GM19351 (cell line): ENCODE results near the gene NANOG.
"Not testable (repeated sequence)": the region's sequence is repeated elsewhere in the genome, so short reads cannot be mapped to it uniquely, and the experiment has no call there.

ENCODE experiments used
- ATAC-seq: cut with Tn5 transposase; IDR thresholded peaks from one replicate; pipeline ENCODE4 v1.9.1; 2021; ENCODE audit warnings: mild to moderate bottlenecking, moderate library complexity; ENCODE audit not compliant: unreplicated experiment

NANOG gene

GRCh38 chr12:7788884-7789528, at the start of gene NANOG:
TSS of gene NANOG (plus strand) at chr12:7789402. CDS start at chr12:7789615, 213 bp downstream.
- not testable (repeated sequence) for ATAC-seq

- ATAC-seq: no peak
Measured at GRCh38 chr12:7747246-7747645, 42.0 kb upstream of the NANOG start, which contains the start of gene CLEC4C. TSS of gene CLEC4C (minus strand) at chr12:7747375. CDS start at chr12:7747348, 27 bp downstream.

- ATAC-seq: no peak
Measured at GRCh38 chr12:7748852-7749251, 40.4 kb upstream of the NANOG start.

DNA sequence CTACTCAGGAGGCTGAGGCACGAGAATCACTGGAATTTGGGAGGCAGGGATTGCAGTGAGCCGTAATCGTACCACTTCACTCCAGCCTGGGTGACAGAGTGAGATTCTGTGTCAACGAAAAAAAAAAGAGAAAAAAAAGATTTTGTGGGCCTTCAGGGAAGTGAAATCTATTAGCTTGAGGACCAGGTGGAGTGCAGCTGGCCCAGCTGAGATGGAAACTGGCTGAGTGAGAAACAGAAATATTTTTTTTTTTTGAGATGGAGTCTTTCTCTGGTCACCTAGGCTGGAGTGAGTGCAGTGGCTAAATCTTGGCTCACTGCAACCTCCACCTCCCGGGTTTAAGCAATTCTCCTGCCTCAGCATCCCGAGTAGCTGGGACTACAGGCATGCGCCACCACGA, 39.8 kb upstream of the NANOG start:
- ATAC-seq: no peak

GRCh38 chr12:7750350-7750749, 38.9 kb upstream of the NANOG start:
- no peak for ATAC-seq

- no peak for ATAC-seq
Measured at GRCh38 chr12:7751394-7751793, 37.8 kb upstream of the NANOG start.

- ATAC-seq: not testable (repeated sequence)
Measured at GRCh38 chr12:7751941-7752922, 37.0 kb upstream of the NANOG start.

DNA sequence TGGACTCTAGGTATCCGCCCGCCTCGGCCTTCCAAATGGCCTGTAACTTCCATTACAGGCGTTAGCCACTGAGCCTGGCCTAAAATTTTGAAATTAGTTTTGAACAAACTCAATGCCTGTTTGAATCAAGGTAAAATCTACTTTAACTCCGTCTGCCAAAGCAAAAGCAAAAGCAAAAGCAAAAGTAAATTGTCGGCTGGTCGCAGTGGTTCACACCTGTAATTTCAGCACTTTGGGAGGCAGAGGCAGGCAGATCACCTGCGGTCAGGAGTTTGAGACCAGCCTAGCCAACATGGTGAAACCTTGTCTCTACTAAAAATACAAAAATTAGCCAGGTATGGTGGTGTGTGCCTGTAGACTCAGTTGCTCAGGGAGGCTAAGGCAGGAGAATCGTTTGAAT, 33.5 kb upstream of the NANOG start:
- ATAC-seq: not testable (repeated sequence)

GRCh38 chr12:7756993-7757392, 32.2 kb upstream of the NANOG start:
- no peak for ATAC-seq

- ATAC-seq: no peak
Measured at GRCh38 chr12:7758766-7759140, 30.4 kb upstream of the NANOG start.

DNA sequence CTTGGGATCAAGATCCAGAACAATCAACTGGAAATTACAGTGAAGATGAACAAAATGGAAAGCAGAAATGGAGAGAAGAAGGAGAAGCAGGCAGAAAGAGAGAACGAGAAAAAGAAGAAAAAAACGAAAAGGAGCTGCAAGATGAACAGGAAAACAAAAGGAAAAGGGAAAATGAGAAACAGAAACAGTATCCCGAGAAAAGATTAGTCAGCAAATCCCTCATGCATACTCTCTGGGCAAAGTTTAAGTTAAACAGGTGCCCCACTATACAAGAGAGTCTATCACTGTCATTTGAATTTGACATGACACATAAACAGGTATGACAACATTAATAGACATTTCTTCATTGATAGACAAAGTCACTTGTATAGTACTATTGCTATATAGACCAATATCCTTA, 19.2 kb upstream of the NANOG start:
- no peak for ATAC-seq

GRCh38 chr12:7781274-7781673, 7.9 kb upstream of the NANOG start:
- no peak for ATAC-seq

- no peak for ATAC-seq
Measured at GRCh38 chr12:7782055-7782454, 7.1 kb upstream of the NANOG start.

DNA sequence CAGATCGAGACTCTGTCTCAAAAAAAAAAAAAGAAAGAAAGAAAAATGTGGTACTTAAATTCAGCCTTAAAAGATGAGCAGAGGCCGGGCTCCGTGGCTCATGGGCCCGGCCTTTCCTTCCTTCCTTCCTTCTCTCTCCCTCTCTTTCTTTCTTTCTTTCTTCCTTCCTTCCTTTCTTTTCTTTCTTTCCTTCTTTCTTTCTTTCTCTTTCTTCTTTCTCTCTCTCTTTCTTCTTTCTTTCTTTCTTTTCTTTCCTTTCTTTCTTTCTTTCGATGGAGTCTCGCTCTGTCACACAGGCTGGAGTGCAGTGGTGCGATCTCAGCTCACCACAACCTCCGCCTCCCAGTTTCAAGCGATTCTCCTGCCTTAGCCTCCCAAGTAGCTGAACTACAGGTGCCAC, 5.8 kb upstream of the NANOG start:
- not testable (repeated sequence) for ATAC-seq

- ATAC-seq: no peak
Measured at GRCh38 chr12:7784701-7785100, 4.5 kb upstream of the NANOG start.

- no peak for ATAC-seq
Measured at GRCh38 chr12:7787574-7788293, 1.5 kb upstream of the NANOG start.

GRCh38 chr12:7788294-7788660, 925 bp upstream of the NANOG start:
- no peak for ATAC-seq

DNA sequence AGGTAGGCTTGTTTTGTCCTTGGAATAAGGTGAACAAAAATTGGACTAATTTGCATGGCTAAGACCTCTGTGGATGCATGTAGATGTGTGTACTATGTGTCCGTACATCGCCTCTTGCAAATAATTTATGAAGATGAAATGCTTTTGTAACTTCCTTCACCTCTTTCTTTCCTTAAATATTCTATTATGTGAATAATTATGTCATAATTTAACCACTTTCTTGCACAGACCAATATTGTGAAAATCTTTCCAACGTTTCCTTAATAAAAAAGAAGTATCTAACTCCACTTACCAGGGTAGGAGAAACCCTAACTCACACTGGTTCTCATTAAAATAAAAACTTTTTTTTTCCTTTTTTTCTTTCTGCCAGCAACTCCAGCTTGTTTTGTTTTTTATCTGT, 4.0 kb downstream of the NANOG start:
- ATAC-seq: no peak

GRCh38 chr12:7797269-7797668, 8.1 kb downstream of the NANOG start:
- ATAC-seq: not testable (repeated sequence)

DNA sequence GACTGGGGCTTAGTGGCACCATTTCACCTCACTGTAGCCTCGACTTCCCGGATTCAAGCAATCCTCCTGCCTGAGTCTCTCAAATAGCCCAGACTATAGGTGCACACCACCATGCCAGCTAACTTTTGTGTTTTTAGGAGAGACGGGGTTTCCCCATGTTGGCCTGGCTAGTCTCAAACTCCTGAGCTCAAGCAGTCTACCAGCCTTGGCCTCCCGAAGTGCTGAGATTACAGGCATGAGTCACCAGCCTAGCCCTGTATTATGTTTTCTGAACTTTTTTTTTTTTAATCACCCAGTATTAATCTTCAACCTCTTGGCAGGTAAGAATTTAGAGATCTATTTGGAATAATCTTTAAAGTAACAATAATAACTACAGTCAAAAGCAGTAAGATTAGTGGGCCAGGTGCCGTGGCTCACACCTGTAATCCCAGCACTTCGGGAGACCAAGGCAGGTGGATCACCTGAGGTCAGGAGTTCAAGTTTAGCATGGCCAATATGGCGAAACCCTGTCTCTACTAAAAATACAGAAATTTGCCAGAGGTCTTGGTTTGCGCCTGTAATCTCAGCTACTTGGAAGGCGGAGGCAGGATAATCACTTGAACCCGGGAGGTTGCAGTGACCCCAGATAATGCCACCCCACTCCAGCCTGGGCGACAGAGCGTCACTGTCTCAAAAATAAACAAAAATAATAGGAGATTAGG, 8.6 kb downstream of the NANOG start:
- no peak for ATAC-seq
